ENCODE results near the gene CDK17. TPM values are rescaled to one million over a fixed set of nuclear protein-coding genes. Genes with fewer than 3 reads are reported as not detected.

The CDK17 gene
- total RNA-seq, 1 experiment from 2014 or later: 21.4 TPM

GRCh38 chr12:96303653-96304052 lies 96.6 kb downstream of the CDK17 start:
- POLR2A ChIA-PET: no interaction called here
- RAD21 ChIA-PET (ENCODE audit: low non-redundant PET in 1 of 2, low total read pairs in 2 of 2, uncharacterized antibody in 2 of 2, unreplicated experiment in 2 of 2): no interaction called here
- no peak overlapping the region for H2AFZ ChIP-seq (ENCODE audit: low read depth, low read length, poor library complexity, severe bottlenecking)
- no peaks in the 10 kb centered on the region for H3K27me3 ChIP-seq (ENCODE audit: insufficient read depth, low read length)
- H4K20me1 ChIP-seq (ENCODE audit: insufficient read depth): no peaks in the 10 kb centered on the region
- DNase-seq (ENCODE audit: low read depth, low spot score) (no peak), ATAC-seq (no peak)
- no peaks in the 10 kb centered on the region; the same call in 1 of the 2 replicates for H3K79me2 ChIP-seq (ENCODE audit: insufficient read depth, low read length)
- H3K9me3 ChIP-seq (ENCODE audit: control insufficient read depth in 1 of 2, insufficient read depth in 1 of 2, low read depth in 1 of 2, low read length in 2 of 2): no peaks in the 10 kb centered on the region
- BruUV-seq (replicated peaks): no TSS peak
- H3K9ac ChIP-seq (ENCODE audit: low read length): no peak overlapping the region
- H3K27ac ChIP-seq (ENCODE audit: low read depth, low read length): no peak overlapping the region
- no peak overlapping the region for H3K4me3 ChIP-seq (replicated peaks in 1 of 2; ENCODE audit: low read depth in 1 of 2, low read length in 2 of 2)
- no peaks in the 10 kb centered on the region for H3K36me3 ChIP-seq (ENCODE audit: control insufficient read depth in 1 of 2, insufficient read depth in 2 of 2, low read length in 2 of 2)
- H3K4me1 ChIP-seq (ENCODE audit: control insufficient read depth in 1 of 2, insufficient read depth in 2 of 2, low read length in 2 of 2): no peaks in the 10 kb centered on the region
- TF ChIP-seq FOSL1 (IDR thresholded peaks at IDR 0.05; ENCODE audit: low read depth): no peak
- TF ChIP-seq ELF1 (IDR thresholded peaks at IDR 0.05; ENCODE audit: borderline replicate concordance, low read depth): no peak
- no peak for TF ChIP-seq ZBTB33 (IDR thresholded peaks at IDR 0.05; ENCODE audit: extremely low read depth, insufficient replicate concordance, low read length)
- no peak for TF ChIP-seq CTCF (IDR thresholded peaks at IDR 0.05 in 2 of 3, conservative IDR thresholded peaks at IDR 0.05 in 1 of 3; ENCODE audit: borderline replicate concordance in 1 of 3, insufficient read depth in 1 of 3, low read depth in 2 of 3, low read length in 2 of 3)
- no peak for TF ChIP-seq ZNF274 (IDR thresholded peaks at IDR 0.05; ENCODE audit: low read depth, low read length)
- TF ChIP-seq POLR2A (IDR thresholded peaks at IDR 0.05; ENCODE audit: borderline replicate concordance, extremely low read depth, insufficient read depth, insufficient read length): no peak
- no peak for TF ChIP-seq EZH2 (IDR thresholded peaks at IDR 0.05)
- TF ChIP-seq RAD21 (IDR thresholded peaks at IDR 0.05; ENCODE audit: low read depth): no peak
- TF ChIP-seq JUND (IDR thresholded peaks at IDR 0.05): no peak
- no peak for TF ChIP-seq ATF3 (IDR thresholded peaks at IDR 0.05)
- no peak for TF ChIP-seq SP1 (IDR thresholded peaks at IDR 0.05; ENCODE audit: low read depth)
- TF ChIP-seq SIN3A (IDR thresholded peaks at IDR 0.05; ENCODE audit: low read depth): no peak
- no peak for TF ChIP-seq CEBPB (IDR thresholded peaks at IDR 0.05; ENCODE audit: low read depth)
- TF ChIP-seq REST (IDR thresholded peaks at IDR 0.05; ENCODE audit: low read depth): no peak
- TF ChIP-seq EZH2phosphoT487 (IDR thresholded peaks at IDR 0.05; ENCODE audit: borderline replicate concordance): no peak
- TF ChIP-seq POLR2AphosphoS5 (IDR thresholded peaks at IDR 0.05; ENCODE audit: low read depth, low read length): no peak
- TF ChIP-seq CBX3 (IDR thresholded peaks at IDR 0.05; ENCODE audit: low read depth): no peak
- CTCF ChIA-PET: no interaction called here
- H3K9me2 ChIP-seq (ENCODE audit: insufficient read depth): 0 out of 2 replicates have a peak, but pooled peaks cover 3% of the 10 kb centered on the region
- no peak overlapping the region for H3K4me2 ChIP-seq (ENCODE audit: low read length)
- intact Hi-C loops (cut with micrococcal nuclease): no loop called here

All from HCT116 (cell line).